Inflammatory macrophage (primary cell): ENCODE data around the gene CEP70.
A peak's percentile ranks its signal among the peaks of the same experiment; 100 is the strongest.
"Not testable (repeated sequence)": the region's sequence is repeated elsewhere in the genome, so short reads cannot be mapped to it uniquely, and the experiment has no call there.

Experiments used
- DNase-seq, 2 donors: peaks; one replicate each; pipeline ENCODE4 v3.0.0-alpha.2; 2020 to 2022

Gene CEP70

DNA sequence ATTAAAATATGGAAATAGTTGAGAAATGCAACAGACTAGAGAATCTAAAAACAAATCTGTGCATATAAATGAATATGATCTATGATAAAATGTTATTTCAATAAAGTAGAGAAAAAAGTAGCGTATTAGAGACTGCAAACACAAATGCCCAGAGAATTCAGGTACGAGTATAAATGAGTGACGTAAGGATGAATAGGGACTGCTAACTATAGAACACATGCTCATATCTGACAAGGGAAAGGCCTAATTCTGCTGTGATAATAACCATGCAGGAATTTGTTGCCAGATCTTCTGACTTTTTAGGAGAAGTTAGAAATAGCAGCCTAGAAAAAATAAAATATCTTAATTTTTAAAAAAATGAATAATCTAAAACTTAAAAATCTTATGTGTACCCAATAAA lies 86.5 kb downstream of the CEP70 start:
- DNase-seq: no peak

DNA sequence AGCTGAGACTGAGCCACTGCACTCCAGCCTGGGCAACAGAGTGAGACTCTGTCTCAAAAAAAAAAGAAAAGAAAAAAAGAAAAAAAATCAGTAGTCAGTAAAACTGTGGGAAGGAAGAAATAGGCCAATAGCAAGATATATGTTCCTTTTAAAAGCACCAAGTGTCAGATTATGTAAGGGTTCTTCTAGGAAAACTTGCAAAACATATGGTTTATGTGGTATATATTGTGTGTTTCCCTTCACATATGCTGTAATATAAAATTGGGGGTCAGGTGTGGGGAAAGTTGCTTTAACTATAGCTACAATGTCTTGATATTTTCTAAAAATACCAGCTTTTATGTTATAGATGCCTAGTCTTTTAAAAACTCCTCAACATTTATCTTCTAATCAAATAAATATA lies 95.1 kb downstream of the CEP70 start:
- peak in 1 of 2 donors; percentile 51 for DNase-seq

DNA sequence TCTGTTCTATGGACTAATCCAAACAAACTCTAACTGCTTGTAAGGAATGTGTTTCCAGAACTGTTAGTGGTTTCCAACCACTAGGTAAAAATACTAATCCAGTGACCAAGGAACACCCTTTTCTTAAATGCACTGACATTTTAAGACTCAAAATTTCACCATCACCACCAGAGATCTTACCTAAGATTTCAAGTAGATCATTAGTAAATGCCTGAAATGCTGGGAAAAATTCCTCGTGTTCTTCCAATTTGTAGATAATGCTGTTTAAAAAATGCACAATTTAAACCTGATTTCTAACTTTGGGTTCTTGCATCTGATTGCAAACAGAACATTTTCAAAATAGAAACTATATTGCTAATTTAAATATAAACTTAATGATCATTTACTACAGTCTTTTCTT lies 96.2 kb downstream of the CEP70 start:
- no peak for DNase-seq

DNA sequence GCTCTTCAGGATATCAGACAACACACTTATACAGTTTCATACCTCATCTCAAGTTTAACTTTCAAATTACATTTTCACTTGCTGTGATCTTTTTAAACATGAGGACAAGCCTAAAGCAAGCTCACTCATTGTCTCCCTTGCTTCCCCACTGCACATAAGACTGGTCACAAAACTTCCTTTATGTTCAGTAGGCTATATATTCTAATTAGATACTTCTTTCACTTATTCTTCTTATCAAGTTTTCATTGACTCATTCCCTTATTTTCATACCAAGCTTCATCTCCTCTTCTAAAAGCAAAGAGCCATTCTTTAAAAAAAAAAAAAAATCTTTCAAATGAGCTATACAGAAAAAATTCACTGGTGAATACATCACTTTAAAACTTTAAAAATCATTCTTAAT lies 97.0 kb downstream of the CEP70 start:
- no peak for DNase-seq

DNA sequence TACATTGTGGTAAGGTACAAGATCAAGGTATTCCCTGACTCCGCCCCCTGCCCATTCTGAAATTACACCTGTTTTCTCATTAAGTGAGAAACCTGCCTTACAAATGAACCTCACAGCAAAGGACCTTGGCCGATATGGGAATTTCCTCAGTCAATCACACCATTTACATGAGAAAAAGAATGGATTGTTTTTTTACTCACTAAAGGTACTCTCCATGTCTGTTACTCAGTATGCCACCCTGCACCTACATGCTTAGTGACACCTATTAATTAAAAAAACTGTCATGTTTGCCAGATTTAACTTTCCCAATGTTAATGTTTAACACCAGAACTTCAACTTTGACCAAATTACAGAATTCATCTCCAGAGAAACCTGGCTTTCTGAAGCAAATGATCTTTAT lies 97.6 kb downstream of the CEP70 start:
- no peak for DNase-seq

DNA sequence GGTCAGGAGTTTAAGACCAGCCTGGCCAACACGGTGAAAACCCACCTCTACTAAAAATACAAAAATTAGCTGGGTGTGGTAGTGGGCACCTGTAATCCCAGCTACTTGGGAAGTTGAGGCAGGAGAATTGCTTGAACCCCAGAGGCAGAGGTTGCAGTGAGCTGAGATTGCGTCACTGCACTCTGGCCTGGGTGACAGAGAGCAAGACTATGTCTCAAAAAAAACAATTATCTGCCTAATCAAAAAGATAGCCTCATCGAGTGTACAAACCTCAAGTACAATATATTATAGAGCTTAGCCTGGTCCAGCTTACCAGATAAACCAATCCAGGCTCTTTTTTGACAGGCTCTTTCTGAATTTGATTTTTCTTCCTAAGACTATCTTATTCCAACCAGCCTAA lies 98.4 kb downstream of the CEP70 start:
- DNase-seq: not testable (repeated sequence)

DNA sequence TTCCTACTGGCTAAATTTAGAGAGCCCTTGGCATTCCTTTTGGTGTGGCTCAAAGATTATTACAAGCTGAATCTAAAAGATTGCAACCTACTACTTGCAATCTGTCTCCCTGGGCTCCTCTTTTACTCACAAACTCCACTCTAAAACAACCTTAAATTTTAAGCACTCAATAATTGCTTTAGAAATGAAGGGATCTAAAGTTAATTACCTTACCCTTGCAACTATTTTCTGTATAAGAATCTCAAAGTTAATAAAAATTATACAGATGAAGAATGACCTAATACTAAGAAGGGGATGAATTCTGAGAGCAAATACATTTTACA lies 99.5 kb downstream of the CEP70 start:
- no peak for DNase-seq

DNA sequence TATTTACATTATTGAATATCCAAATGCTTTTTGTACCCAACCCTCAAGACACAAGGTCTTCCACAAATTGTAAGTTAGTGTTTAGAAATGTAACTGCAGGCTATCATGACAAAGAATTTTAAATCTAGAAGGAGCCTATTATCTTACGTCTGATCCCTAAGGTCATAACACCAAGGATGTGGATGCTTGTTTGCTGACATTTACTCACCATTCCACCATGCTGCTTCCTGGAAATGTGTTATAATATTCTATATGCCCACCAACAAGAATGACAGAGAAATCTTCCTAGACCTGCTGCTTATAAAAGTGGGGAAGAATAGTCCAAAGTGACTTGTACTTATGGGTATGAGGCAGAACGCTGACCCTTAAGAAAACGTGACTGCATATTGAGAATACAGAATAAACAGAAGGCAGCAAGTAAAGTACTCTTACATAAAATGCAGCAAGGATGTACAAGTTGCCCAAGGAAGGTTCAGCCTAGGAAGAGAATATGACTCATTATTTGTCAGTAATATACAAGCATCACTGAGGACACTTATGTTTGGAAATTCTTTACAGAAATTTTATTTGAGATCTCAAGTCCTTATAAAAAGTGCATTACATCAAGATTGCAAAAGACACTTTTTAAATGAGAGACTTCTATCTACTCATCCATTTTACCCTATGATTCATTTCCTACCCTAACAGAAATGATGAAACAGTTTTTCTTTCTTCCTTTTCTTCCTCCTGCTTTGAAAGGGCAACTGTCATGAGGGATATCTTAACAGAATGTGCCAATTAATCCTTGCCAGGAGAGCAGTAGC lies 100.1 kb downstream of the CEP70 start:
- DNase-seq: peak; percentile 41 to 79

DNA sequence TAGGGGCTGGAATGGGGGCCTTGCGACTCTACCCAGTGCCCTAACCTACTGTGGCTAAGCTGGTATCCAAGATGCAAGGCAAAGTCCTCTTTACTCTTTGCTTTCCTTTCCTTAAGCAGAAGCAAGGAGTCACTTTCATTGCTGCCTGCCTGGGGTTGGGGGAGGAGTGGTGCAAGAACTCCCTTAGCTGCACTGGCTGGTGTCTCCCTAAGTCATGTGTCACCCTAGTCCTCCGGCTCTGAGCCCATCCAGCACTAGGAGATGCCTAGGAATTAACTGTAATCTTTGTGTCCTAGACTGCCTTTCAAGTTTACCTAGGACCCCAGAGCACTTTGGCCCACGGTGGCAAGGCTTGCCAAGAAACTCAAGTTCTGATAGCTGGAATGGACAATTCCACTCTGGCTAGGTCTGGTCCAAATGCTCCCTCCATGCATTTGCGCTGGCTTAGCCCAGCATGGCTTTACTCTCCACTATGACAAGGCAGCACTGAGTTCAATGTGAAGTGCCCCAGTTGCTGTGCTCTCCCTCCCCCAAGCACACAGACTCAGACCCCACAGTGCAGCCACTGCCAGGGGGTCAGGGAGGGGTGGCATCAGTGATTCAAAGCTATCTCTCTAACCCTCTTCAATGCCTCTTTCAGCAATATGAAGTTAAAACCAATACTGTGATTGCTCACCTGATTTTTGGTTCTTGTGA lies 100.9 kb downstream of the CEP70 start:
- DNase-seq: no peak

DNA sequence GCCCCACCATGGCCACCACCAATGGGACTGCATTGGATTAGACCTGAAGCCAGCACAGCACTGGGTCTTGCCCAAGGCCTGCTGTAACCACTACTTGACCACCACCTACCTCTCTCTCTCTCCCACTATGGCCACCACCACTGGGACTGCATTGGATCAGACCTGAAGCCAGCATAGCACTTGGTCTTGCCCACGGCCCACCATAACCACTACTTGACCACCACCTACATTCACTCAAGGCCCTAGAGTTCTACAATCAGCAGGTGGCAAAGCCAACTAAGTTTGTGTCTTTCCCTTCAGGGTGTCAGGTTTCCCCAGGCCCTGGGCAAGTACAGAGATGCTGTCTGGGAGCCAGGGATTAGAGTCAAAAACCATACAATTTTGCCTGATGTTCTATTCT lies 102.1 kb downstream of the CEP70 start:
- DNase-seq: no peak

DNA sequence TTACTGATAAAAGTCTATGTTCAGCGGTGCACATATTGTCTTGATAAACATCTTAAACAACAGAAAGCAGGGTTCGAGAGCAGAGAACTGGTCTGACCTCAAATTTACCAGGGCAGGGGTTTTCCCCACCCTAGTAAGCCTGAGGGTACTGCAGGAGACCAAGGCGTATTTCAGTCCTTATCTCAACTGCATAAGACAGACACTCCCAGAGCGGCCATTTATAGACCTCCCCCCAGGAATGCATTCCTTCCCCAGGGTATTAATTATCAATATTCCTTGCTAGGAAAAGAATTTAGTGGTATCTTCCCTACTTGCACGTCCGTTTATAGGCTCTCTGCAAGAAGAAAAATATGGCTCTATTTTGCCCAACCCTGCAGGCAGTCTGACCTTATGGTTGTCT lies 107.5 kb downstream of the CEP70 start:
- DNase-seq: not testable (repeated sequence)

DNA sequence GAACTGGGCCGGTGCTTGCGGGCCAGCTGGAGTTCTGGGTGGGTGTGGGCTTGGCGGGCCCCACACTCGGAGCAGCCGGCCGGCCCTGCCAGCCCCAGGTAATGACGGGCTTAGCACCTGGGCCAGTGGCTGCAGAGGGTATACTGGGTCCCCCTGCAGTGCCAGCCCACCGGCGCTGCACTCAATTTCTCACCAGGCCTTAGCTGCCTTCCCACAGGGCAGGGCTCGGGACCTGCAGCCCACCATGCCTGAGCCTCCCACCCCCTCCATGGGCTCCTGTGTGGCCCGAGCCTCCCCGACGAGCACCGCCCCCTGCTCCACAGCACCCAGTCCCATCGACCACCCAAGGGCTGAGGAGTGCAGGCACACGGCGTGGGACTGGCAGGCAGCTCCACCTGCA lies 109.4 kb downstream of the CEP70 start:
- DNase-seq: not testable (repeated sequence)

DNA sequence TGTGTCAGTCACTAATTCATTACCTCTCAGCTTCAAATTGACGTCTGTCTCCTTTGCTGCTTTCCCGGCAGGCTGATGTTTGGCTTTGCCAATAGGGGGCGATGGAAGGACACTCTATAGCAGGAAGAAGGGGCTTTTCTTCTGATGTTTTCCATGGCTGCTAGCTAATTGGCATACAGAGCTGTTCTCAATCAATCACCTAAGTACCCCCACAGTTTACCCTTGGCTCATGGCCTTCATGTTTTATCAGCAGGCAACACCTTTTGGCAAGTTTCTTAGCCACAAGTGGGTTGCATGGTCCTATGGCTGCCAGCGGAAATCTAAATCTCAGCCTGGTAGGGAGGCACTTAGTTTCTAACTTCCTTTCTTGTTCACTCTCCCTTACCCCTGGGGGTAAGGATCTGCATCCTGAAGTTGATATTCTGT lies 114.6 kb downstream of the CEP70 start:
- DNase-seq: peak; percentile 36 to 53

DNA sequence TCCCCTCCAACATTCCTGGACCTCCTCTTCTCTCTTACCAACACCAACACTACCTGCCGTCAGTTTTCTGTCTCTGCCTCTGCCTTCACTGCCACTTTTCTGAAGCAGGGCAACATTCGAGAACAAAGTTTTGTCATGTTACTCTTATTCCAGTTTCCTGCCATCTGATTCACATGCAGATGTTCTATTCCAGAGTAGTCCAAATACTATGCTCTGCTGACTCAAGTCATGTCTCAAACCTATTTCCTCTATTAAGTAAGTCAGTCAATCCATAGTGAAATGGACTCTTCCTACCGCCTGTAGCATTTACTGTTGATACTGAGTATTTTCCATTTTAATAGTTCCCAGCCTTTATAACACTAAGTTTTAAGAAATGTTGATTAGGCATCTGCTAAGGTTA lies 116.3 kb downstream of the CEP70 start:
- DNase-seq: no peak

DNA sequence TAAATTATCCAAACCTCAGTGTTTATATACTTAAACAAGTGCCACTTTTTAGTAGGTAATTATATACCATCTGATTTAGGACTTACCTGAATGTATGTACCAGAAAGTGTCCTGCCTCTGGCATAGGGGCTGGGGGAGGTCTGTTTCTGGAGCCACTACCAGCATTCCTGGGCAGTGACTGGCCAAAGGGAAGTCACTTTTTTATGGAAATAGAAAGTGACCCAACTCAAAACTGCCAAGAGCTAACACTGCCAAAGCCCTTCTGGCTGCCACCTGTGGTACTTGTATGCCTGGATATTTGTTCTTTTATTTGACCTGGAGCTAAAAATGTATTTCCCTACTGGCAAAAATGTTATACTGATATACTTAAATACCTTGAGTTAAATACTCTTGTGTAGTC lies 116.9 kb downstream of the CEP70 start:
- no peak for DNase-seq

DNA sequence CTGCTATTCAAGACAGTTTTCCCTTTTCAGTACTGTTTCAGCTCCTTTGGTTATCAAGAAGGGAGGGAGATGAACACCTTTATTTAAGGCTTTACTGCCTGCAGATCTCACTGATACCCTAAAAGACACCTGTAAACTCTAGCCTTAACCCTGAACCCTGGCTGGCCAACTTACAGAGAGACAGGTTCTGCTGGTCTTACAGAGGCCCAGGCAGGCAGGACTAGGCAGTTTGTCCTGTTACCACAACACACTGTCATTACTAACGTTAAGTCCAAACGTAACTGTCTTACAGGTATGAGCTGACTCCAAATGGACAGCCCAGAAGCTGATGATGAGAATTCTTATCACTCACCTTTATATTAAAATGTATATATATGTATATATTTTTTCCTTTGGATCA lies 117.5 kb downstream of the CEP70 start:
- DNase-seq: no peak

DNA sequence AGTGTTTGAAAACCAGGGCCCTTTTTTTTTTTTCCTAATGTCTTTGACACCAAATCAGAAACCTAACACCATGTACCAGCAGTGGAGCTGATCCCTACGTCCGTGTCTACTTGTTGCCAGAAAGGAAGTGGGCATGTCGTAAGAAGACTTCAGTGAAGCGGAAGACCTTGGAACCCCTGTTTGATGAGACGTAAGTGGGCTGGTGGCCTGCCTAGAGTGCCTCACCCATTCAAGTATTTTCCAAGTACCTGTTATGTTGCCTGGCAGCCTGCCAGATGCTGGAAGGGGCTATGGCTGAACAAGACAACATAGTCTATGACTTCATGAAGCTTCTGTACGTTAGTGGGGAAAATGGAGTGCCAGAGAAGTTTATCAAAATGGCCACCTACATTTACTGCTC lies 119.9 kb downstream of the CEP70 start:
- no peak for DNase-seq

DNA sequence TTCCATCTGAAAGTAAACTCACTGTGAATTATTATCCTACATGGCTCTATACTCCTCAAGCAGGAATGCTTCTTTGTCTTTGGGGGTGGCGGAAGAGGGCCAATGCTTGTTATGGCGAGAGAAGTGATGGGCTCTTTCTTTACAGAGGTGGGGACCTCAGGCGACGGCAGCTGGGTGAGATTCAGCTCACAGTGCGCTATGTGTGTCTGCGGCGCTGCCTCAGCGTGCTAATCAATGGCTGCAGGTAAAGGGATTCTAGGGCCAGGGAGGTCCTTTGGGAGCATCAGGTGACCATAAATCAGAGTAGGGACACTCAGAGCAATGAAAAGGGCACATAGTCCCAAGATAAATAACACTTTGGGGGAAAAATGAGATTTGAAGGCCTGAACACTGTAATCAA lies 120.7 kb downstream of the CEP70 start:
- DNase-seq: no peak

DNA sequence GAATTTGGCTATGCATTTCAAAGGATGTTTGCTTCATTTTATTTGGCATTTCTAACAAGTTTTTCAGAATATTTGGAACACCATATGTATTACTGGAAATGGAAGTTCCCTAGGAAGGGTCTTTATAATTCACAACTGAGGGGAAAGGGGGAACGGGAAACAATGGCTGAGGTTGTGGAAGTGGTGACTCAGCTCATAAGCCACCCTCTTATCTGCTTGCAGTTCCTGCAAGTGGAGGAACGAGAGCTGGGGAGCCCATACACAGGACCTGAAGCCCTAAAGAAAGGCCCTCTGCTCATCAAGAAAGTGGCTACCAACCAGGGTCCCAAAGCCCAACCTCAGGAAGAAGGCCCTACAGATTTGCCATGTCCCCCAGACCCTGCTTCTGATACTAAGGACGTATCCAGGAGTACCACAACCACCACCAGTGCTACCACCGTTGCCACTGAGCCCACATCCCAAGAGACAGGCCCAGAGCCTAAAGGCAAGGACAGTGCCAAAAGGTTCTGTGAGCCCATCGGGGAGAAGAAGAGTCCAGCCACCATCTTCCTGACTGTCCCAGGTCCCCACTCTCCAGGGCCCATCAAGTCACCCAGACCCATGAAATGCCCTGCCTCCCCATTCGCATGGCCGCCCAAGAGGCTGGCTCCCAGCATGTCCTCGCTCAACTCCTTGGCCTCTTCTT lies 121.8 kb downstream of the CEP70 start:
- DNase-seq: no peak

DNA sequence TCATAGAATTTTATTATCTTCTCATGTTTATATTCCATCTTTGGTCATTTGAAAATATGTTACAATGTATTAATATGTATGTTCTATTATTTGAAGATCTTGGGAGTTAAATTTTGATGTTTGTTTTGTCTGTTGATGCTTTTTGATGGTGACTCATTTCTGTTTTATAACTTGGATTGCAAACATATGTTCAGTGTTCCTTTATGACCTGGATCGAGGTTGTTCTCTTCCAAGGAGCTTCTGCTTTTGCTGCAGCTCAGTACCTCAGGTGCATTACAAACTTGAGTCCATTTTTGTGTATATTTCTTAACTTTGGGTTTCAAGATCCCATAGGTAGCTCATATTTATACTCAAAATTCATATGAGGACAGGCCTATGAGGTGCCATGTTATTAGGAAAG lies 122.6 kb downstream of the CEP70 start:
- DNase-seq: no peak

DNA sequence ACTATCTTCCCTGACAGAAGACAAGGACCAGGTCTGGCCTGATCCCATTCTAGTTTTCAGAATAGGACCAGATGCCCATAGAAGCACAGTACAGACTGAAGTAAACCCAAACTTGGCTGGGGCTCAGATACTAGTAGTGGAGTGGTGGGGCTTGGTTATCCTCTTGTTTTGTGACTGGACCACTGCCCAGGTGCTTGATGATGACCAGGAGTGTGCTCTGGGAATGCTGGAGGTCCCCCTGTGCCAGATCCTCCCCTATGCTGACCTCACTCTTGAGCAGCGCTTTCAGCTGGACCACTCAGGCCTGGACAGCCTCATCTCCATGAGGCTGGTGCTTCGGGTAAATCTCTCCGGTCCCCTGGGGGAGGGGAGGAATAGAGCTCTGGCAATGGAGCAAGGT lies 123.4 kb downstream of the CEP70 start:
- DNase-seq: no peak

DNA sequence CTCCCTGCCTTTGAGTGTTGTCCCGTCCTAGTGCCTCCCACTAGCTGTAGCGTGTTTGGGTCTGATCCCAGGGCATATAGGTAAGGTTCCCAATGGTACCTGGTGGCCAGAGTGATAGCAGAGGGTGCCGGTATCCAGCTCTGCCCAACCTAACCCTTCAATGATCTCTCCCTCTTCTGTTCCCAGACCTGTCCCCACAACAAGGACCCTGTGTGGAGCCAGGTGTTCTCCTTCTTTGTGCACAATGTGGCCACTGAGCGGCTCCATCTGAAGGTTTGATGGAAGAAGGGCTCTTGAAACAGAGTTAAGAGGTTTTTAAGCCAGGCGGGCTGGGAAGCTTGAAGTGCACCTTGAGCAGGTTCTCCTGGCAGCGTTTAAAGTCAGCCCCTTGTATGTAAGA lies 124.2 kb downstream of the CEP70 start:
- DNase-seq: no peak

DNA sequence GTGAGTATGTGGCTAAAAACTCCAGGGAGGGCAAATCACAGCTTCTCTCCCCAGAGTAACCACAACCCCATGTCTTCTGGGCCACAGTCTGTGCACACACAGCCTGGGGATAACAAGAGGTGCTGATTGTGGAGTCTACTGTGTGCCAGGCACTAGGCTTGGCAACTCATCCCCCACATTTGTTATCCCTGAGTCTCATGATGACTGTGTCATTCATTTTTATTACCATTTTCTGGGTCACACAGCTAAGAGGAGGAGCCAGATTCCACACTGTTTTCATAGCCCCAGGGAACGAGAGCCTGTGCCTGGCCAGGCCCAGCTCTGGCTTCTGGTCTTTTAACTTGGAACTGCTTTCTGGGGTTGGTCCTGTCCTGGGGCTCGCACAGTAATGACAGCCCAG lies 125.2 kb downstream of the CEP70 start:
- DNase-seq: no peak

DNA sequence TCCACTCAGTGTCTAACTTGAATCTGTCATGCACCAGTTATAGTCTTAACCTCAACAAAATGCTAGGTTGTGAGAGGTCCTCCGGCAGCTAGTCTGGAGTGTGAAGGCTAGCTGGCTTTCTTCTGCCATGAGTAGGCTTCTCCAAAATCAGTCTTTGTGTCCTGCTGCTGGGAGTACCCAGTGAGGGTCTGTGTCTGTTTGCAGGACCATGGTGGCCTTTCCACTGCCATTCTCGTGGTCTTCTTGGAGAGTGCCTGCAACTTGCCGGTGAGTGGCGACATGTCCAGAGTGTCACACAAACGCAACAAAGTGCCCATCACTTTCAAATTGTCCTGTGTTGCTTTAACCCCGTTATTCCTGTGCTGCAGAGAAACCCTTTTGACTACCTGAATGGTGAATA lies 125.6 kb downstream of the CEP70 start:
- no peak for DNase-seq
